ENCODE data around the gene KIAA0825.
"Not testable (repeated sequence)": the region's sequence is repeated elsewhere in the genome, so short reads cannot be mapped to it uniquely, and the experiment has no call there.

Gene KIAA0825

DNA sequence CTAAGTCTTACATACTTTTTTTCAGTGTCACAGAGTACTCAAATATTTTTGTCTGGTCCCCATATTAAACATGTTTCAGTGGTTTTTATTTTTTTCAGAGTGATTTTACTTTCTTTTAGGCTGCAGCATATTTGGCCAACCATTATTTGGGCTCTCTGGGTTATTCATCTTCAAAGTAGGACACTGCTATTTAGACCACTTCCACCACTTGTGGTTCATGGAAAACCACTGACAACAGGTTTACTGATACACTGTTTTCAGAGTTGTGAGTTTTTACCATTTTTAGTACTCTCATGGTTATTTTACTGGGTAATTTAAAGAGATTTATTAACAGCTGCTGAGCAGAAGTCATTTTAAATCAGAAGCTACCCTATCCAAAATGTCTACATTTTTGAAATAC lies 437.6 kb downstream of the KIAA0825 start:
- DNase-seq (ENCODE audit: extremely low read depth, low read depth) = no peak
- TF ChIP-seq, protein P1, sequence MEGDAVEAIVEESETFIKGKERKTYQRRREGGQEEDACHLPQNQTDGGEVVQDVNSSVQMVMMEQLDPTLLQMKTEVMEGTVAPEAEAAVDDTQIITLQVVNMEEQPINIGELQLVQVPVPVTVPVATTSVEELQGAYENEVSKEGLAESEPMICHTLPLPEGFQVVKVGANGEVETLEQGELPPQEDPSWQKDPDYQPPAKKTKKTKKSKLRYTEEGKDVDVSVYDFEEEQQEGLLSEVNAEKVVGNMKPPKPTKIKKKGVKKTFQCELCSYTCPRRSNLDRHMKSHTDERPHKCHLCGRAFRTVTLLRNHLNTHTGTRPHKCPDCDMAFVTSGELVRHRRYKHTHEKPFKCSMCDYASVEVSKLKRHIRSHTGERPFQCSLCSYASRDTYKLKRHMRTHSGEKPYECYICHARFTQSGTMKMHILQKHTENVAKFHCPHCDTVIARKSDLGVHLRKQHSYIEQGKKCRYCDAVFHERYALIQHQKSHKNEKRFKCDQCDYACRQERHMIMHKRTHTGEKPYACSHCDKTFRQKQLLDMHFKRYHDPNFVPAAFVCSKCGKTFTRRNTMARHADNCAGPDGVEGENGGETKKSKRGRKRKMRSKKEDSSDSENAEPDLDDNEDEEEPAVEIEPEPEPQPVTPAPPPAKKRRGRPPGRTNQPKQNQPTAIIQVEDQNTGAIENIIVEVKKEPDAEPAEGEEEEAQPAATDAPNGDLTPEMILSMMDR (IDR thresholded peaks at IDR 0.05; ENCODE audit: low read depth, low read length, missing control alignments) = no peak
- no peak overlapping the region for H3K4me3 ChIP-seq (replicated peaks; ENCODE audit: low read depth, low read length)

DNA sequence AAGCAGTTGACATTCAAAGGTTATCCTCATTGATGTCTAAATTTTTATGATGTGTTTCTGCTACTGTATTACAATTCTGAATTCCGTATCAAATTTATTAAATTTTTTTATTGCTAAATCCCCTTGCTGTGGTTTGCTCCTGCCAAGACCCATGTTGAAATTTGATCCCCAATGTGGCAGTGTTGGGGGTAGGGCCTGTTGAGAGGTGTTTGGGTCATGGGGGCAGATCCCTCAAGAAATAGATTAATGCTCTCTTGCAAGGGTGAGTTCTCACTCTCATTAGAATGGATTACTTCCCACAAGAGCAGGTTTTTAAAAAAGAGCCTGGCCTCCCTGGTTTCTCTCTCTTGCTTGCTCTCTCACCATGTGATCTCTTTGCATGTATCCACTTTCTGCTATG lies 442.5 kb downstream of the KIAA0825 start:
- no peak for DNase-seq (ENCODE audit: extremely low read depth, low read depth)
- TF ChIP-seq, protein P1 (IDR thresholded peaks at IDR 0.05; ENCODE audit: low read depth, low read length, missing control alignments) = no peak
- no peak overlapping the region for H3K4me3 ChIP-seq (replicated peaks; ENCODE audit: low read depth, low read length)

DNA sequence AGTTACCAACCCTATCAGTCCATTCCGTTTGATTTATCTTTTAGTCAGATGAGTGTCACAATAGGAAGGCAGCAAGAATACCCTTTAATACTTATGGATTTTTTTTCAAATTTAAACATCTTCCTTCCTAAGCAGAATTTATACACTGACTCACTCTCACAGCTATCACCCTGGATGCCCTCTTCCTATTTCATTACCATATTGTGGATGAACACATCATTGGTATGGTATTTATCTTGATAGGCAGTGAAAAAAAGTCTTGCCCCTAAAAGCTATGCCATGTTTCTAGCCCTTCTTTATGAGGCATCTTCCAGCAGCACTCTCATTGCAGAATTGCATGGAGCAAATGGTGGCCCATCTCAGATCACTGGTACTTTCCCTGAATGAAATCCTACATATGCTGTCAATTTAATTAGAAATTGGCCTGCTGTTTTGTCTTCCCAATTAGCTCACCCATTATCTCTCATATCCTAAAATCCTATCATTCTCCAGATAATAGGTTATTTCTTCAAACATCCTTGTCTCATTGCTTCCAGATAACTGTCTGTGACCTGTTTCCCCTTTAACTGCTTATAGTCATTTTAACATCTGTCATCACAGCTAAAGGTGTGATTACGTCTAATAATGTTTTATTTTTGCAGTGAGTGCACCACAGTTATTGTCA lies 443.5 kb downstream of the KIAA0825 start:
- TF ChIP-seq, protein P1 (IDR thresholded peaks at IDR 0.05; ENCODE audit: low read depth, low read length, missing control alignments) = no peak
- H3K4me3 ChIP-seq (replicated peaks; ENCODE audit: low read depth, low read length) = no peak overlapping the region
- DNase-seq (ENCODE audit: extremely low read depth, low read depth) = no peak

DNA sequence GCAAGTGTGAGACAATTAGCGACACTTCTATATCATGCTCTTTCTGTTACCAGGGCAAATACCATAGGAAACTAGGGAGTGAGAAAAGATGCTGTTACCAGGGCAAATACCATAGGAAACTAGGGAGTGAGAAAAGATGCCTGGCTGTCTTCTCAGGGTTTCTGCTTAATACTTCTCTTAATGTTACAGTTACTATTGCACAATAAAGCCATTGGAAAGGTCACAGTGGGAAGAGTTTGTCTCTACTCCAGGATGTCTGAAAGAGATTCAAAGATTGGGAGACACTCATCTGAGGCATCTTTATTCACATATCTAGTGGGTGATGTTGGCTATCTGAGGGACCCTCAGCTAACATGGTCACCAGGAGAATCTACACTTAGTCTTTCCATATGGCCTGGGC lies 445.3 kb downstream of the KIAA0825 start:
- TF ChIP-seq, protein P1 (IDR thresholded peaks at IDR 0.05; ENCODE audit: low read depth, low read length, missing control alignments) = no peak
- no peak for DNase-seq (ENCODE audit: extremely low read depth, low read depth)

DNA sequence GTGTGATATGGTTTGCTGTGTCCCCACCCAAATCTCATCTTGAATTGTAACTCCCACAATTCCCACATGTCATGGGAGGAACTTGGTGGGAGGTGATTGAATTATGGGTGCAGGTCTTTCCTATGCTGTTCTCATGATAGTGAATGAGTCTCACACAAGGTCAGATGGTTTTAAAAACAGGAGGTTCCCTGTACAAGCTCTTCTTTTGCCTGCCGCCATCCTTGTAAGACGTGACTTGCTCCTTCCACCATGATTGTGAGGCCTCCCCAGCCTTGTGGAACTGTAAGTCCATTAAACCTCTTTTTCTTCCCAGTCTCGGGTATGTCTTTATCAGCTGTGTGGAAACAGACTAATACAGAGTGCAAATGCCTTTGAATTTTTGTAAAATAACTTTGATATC lies 447.3 kb downstream of the KIAA0825 start:
- not testable (repeated sequence) for DNase-seq (ENCODE audit: extremely low read depth, low read depth)

More for the DNA sequence above, 445.3 kb downstream of the KIAA0825 start:
- H3K4me3 ChIP-seq (replicated peaks; ENCODE audit: low read depth, low read length) = no peak overlapping the region

DNA sequence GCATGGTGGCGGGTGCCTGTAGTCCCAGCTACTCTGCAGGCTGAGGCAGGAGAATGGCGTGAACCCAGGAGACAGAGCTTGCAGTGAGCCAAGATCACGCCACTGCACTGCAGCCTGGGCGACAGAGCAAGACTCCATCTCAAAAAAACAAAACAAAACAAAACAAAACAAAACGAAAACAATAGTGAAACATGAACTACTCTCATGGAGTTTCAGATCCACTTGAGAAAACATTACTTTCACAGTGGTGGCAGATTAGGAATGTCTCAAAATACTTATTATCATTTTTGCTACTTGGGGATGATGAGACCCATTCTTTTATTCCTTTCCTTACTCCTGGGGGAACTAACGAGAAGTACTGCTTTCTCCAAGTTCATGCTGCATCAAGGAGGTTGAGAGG lies 448.2 kb downstream of the KIAA0825 start:
- H3K4me3 ChIP-seq (replicated peaks; ENCODE audit: low read depth, low read length); DNase-seq (ENCODE audit: extremely low read depth, low read depth): not testable (repeated sequence)

More for the DNA sequence above, 447.3 kb downstream of the KIAA0825 start:
- H3K4me3 ChIP-seq (replicated peaks; ENCODE audit: low read depth, low read length) = not testable (repeated sequence)

DNA sequence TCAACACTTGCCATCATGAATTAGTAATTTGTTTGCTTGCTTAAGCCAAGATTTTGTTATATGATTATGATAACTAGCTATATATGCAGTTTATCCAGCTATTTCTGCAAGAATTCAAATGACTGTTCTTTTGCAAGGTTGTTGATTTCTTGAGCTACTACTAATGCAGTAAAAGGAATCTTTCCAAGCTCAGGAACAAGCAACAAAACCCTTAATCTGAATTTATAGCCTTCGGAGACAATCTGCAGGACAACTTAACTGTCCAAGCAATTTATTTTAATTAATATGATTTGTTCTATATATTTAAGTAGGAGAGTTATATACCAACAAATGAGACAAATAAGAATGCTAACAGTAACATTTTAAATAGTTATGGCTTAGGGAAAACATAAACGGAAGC lies 450.3 kb downstream of the KIAA0825 start:
- H3K4me3 ChIP-seq (replicated peaks; ENCODE audit: low read depth, low read length) = no peak overlapping the region
- DNase-seq (ENCODE audit: extremely low read depth, low read depth) = no peak
- TF ChIP-seq, protein P1 (IDR thresholded peaks at IDR 0.05; ENCODE audit: low read depth, low read length, missing control alignments) = no peak

DNA sequence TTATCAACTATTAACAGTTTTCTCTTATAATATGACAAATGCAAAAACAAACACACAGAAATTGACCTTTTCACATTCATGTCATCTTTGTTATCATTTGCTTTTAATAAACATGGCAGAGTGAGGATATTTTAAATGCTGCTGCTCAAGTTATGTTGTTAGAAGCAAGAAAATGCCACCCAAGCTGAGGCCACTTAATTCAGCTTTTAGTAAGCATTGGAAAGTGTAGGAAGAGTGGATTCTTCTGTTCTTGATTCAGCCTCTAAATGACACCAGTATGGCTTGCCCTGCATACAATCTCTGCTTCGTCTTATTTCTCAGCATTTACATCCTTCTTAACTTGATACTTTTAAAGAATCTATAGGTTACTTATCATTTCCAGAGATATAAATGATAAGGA lies 456.6 kb downstream of the KIAA0825 start:
- TF ChIP-seq, protein P1 (IDR thresholded peaks at IDR 0.05; ENCODE audit: low read depth, low read length, missing control alignments) = no peak

More for the DNA sequence above, 456.6 kb downstream of the KIAA0825 start:
- DNase-seq (ENCODE audit: extremely low read depth, low read depth) = no peak
- no peak overlapping the region for H3K4me3 ChIP-seq (replicated peaks; ENCODE audit: low read depth, low read length)
